C4-2B (cell line): ENCODE measurements around the gene ARHGEF33.

Experiments
- H3K27ac ChIP-seq: fragments of 450-650 bp; 2 replicates; pipeline ENCODE4 v1.5.1; 2017
- ZFX ChIP-seq: fragments of 450-650 bp; IDR thresholded peaks from 2 replicates; pipeline ENCODE4 v1.6.1; 2017
- TF ChIP-seq, protein P1 (sequence below): fragments of 450-650 bp; conservative IDR thresholded peaks from 2 replicates; pipeline ENCODE4 v1.5.1; 2017; ENCODE audit warnings: mild to moderate bottlenecking

ARHGEF33 gene

DNA sequence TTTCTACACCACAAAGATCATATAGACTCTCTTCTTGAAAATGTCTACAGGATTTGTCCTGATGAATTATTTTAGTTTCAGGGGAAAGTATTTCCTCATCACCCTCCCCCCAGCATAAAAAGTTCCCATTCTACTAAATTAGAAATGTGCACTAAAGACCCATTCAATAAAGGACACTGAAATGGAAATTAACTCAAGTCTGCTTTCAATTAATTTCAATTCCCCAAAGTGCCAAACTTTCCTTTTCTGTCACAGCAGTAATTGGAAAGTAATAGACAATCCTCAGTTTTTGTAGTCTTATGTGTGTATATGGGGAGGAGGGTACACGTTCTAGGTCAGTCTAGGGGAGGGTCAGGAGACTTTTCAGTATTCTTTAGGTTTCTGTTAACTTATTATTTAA is 21.5 kb downstream of the ARHGEF33 start:
- no peak overlapping the region for H3K27ac ChIP-seq
- TF ChIP-seq ZFX: no peak
- TF ChIP-seq, protein P1, sequence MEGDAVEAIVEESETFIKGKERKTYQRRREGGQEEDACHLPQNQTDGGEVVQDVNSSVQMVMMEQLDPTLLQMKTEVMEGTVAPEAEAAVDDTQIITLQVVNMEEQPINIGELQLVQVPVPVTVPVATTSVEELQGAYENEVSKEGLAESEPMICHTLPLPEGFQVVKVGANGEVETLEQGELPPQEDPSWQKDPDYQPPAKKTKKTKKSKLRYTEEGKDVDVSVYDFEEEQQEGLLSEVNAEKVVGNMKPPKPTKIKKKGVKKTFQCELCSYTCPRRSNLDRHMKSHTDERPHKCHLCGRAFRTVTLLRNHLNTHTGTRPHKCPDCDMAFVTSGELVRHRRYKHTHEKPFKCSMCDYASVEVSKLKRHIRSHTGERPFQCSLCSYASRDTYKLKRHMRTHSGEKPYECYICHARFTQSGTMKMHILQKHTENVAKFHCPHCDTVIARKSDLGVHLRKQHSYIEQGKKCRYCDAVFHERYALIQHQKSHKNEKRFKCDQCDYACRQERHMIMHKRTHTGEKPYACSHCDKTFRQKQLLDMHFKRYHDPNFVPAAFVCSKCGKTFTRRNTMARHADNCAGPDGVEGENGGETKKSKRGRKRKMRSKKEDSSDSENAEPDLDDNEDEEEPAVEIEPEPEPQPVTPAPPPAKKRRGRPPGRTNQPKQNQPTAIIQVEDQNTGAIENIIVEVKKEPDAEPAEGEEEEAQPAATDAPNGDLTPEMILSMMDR: no peak

DNA sequence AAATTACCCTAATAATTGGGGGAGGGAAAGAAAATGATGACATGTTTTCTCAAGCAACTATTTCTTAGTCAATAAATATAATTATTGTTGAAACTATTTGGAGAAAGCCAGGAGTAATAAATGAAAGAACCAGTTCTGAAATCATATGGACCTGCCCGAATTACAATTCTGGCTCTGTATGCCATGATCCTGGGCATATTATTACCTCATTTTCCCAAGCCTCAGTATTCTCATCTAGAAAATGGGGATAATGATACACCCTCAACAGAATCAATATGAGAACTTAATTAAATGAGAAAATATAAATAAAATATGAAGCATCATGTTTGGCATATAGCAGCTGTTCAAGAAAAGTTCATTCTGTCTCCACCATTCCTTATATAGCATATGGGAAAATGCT is 22.9 kb downstream of the ARHGEF33 start:
- H3K27ac ChIP-seq: no peak overlapping the region
- TF ChIP-seq, protein P1: no peak
- no peak for TF ChIP-seq ZFX

DNA sequence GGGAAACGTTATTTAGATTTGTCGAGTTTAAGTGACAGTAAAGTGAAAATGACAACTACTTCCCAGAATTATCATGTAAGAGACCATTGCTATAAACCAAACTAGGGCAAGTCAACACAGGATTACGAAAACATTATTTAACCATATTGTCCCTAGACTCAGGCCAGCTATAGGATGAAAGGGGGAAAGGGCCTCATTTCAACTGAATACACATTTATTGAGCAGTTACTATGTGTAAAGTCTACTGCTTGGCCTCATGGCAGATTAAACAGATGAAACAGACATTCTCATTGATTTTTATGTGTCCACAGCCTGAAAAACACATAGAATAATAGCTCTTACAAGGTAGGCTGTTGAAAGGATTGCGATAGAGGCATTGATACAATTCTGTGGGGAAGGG is 32.7 kb downstream of the ARHGEF33 start:
- TF ChIP-seq, protein P1: no peak
- TF ChIP-seq ZFX: no peak
- H3K27ac ChIP-seq: no peak overlapping the region

DNA sequence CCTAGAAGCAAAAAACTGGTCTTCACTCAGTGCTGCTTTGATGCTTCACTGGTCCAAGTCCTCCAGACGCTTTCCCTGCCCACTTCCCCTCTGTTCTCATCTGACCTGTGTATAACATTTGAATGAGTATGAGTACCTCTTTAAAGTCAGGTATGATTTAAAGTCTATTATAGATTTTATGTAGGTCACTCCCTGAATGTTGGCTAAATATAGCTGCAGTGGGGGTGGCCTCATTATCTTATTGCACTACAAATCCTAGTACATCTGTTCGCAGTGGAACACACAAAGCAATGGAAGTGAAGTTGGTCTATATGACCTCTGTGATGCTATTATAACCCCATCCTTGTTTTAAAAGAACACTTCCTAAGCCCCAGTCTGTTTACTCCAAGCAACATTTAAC is 33.2 kb downstream of the ARHGEF33 start:
- no peak for TF ChIP-seq ZFX
- TF ChIP-seq, protein P1: no peak
- no peak overlapping the region for H3K27ac ChIP-seq

DNA sequence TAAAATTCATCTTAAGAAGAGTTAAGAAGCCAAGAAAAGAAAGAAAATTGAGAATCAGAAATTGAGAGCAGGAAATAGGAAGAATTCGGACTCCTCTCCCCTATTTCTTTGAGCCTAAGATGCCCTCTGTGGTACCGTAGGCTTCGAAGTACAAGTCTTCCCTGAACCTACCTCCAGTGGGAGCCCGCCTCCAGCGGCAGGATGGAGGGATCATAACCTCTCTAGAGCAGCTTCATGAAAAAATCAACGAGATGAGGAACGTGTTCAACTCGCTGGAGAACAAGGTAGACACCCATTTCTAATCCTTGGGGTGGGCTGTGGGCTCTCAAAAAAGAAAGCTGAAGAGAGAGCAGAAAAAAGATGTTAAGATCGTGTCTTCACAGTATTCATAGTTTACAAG is 36.3 kb downstream of the ARHGEF33 start:
- no peak for TF ChIP-seq ZFX
- TF ChIP-seq, protein P1: no peak; the same call in 1 of the 2 replicates
- no peak overlapping the region for H3K27ac ChIP-seq

DNA sequence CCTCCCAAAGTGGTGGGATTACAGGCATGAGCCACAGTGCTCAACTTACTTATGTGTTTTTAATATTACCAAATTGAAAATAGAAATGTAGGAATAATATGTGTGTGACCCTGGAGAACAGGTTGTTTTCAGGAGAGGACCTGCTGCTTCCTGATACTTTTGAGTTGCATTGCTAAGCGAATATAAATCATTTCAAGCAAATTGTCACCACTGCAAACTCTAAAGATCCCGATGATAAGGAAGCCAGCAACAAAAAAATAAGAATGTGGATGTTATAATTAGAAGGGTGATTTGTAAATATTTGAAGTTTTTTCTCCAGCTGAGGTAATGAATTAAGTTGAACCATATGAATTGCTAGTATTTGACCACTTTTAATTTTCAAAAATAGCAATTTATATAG is 40.9 kb downstream of the ARHGEF33 start:
- no peak overlapping the region for H3K27ac ChIP-seq
- TF ChIP-seq, protein P1: no peak
- no peak for TF ChIP-seq ZFX

DNA sequence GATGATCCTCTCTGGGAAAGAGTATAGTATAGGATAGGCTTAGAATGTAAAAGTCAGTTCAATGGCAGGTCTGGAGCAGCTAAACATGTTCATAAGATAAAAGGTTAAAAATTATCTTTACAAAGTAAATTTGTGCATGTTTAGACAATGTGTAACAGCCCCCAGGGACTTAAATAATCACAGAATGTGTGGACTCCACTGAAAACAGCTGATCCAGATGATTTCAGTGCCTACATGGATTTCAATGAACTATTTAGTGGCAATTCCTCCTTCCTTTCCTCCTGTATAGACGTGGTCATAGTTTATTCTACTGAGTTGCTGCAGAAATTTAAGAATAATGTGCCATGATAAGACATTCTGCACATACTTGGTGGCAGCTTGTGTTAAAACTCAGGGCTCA is 42.9 kb downstream of the ARHGEF33 start:
- TF ChIP-seq ZFX: no peak
- TF ChIP-seq, protein P1: no peak
- H3K27ac ChIP-seq: no peak overlapping the region
